HL-60 (cell line): ENCODE data around the gene IQSEC1.
"Not testable (repeated sequence)": the region's sequence is repeated elsewhere in the genome, so short reads cannot be mapped to it uniquely, and the experiment has no call there.

Source experiments
- DNase-seq, 2 experiments: peaks; one replicate each; pipeline ENCODE4 v3.0.0-alpha.2; 2010 to 2020; ENCODE audit warnings: low read depth in 1 of 2, low spot score in 1 of 2
- H3K27ac ChIP-seq: fragments of 250-450 bp; sonication (Bioruptor Pico); replicated peaks from 2 replicates; pipeline ENCODE4 v1.5.1; 2020; ENCODE audit warnings: mild to moderate bottlenecking, moderate library complexity
- H3K27me3 ChIP-seq: fragments of 250-450 bp; sonication (Bioruptor Pico); 2 replicates; pipeline ENCODE4 v1.5.1; 2021; ENCODE audit warnings: mild to moderate bottlenecking, moderate library complexity; ENCODE audit not compliant: insufficient read depth, poor library complexity, severe bottlenecking
- H3K4me3 ChIP-seq: replicated peaks from 2 replicates; pipeline ENCODE4 v1.5.1; 2011; ENCODE audit warnings: mild to moderate bottlenecking, control low read depth, low read length; ENCODE audit not compliant: insufficient read depth
- GABPA ChIP-seq: IDR thresholded peaks from 2 replicates; pipeline ENCODE4 v1.6.1; 2012; ENCODE audit warnings: low read depth
- POLR2AphosphoS5 ChIP-seq: IDR thresholded peaks from 2 replicates; pipeline ENCODE4 v1.6.1; 2012; ENCODE audit warnings: low read depth
- SPI1 ChIP-seq: IDR thresholded peaks from 2 replicates; pipeline ENCODE4 v1.6.1; 2012; ENCODE audit warnings: low read depth, mild to moderate bottlenecking, borderline replicate concordance
- TF ChIP-seq, protein P1 (sequence below): IDR thresholded peaks from one replicate; pipeline ENCODE4 v1.5.1; 2011; ENCODE audit warnings: low read length, control low read depth, inconsistent platforms; ENCODE audit not compliant: insufficient read depth
- TF ChIP-seq, protein P2 (sequence below): IDR thresholded peaks from 2 replicates; pipeline ENCODE4 v1.6.1; 2012; ENCODE audit warnings: low read depth; ENCODE audit not compliant: insufficient replicate concordance

IQSEC1 gene

DNA sequence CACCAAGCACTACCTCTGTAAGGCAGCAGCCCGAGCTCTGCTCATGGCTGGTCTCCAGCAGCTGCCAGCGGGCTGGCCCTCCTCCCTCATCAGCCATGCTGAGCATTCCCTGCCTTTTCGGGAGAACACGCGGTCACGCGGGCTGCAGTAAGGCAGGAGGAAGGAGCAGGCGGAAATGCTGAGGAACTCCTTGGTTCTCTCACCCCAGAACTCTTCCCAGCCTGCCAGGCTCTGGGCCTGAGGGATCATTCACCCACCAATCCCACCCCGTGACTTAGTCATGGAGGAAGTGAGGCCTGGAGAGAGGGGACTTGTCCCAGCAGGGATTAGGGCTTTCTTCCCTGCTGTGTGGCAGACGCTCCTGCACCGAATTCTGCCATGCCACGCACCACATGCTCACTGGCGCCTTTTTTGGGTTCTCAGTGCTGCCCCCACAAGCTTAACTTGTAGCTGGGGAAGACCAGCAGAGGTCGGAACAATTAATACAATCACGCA, 189.0 kb downstream of the IQSEC1 start:
- H3K4me3 ChIP-seq = no peak overlapping the region
- H3K27ac ChIP-seq = no peak overlapping the region
- peaks cover 8% of the 10 kb centered on the region for H3K27me3 ChIP-seq
- TF ChIP-seq, protein P1, sequence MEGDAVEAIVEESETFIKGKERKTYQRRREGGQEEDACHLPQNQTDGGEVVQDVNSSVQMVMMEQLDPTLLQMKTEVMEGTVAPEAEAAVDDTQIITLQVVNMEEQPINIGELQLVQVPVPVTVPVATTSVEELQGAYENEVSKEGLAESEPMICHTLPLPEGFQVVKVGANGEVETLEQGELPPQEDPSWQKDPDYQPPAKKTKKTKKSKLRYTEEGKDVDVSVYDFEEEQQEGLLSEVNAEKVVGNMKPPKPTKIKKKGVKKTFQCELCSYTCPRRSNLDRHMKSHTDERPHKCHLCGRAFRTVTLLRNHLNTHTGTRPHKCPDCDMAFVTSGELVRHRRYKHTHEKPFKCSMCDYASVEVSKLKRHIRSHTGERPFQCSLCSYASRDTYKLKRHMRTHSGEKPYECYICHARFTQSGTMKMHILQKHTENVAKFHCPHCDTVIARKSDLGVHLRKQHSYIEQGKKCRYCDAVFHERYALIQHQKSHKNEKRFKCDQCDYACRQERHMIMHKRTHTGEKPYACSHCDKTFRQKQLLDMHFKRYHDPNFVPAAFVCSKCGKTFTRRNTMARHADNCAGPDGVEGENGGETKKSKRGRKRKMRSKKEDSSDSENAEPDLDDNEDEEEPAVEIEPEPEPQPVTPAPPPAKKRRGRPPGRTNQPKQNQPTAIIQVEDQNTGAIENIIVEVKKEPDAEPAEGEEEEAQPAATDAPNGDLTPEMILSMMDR = no peak
- TF ChIP-seq SPI1 (no peak), GABPA (no peak), POLR2AphosphoS5 (no peak)
- TF ChIP-seq, protein P2, sequence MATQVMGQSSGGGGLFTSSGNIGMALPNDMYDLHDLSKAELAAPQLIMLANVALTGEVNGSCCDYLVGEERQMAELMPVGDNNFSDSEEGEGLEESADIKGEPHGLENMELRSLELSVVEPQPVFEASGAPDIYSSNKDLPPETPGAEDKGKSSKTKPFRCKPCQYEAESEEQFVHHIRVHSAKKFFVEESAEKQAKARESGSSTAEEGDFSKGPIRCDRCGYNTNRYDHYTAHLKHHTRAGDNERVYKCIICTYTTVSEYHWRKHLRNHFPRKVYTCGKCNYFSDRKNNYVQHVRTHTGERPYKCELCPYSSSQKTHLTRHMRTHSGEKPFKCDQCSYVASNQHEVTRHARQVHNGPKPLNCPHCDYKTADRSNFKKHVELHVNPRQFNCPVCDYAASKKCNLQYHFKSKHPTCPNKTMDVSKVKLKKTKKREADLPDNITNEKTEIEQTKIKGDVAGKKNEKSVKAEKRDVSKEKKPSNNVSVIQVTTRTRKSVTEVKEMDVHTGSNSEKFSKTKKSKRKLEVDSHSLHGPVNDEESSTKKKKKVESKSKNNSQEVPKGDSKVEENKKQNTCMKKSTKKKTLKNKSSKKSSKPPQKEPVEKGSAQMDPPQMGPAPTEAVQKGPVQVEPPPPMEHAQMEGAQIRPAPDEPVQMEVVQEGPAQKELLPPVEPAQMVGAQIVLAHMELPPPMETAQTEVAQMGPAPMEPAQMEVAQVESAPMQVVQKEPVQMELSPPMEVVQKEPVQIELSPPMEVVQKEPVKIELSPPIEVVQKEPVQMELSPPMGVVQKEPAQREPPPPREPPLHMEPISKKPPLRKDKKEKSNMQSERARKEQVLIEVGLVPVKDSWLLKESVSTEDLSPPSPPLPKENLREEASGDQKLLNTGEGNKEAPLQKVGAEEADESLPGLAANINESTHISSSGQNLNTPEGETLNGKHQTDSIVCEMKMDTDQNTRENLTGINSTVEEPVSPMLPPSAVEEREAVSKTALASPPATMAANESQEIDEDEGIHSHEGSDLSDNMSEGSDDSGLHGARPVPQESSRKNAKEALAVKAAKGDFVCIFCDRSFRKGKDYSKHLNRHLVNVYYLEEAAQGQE = no peak
- no peak for DNase-seq

DNA sequence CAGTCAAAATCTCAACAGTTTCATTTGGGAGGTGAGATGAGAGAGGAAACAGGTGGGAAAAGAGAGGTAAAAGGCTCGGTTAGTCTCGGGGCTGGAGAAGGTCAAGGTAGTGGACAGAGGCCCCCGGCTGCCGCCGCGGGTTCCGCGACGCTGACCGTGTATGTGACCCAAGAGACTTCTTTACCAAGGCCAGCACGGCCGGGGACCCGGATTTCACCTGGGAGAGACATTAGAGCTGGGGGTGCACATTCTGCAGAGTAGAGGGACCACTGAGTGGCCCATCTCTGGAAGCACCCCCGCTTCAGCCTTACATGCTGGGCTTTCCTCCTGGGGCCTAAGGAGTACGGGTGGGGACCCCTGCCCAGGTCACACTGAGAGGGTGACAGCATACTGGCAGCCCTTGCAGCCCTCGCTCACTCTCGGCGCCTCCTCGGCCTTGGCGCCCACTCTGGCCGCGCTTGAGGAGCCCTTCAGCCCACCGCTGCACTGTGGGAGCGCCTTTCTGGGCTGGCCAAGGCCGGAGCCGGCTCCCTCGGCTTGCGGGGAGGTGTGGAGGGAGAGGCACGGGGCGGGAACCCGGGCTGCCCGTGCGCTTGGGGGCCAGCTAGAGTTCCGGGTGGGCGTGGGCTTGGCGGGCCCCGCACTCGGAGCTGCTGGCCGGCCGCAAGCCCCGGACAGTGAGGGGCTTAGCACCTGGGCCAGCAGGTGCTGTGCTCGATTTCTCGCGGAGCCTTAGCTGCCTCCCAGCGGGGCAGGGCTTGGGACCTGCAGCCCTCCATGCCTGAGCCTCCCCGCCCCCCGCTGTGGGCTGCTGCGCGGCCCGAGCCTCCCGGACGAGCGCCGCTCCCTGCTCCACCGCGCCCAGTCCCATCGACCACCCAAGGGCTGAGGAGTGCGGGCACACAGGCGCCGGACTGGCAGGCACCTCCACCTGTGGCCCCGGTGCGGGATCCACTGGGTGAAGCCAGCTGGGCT, 190.6 kb downstream of the IQSEC1 start:
- DNase-seq = no peak
- H3K27me3 ChIP-seq = peaks cover 3% of the 10 kb centered on the region
- H3K27ac ChIP-seq = no peak overlapping the region
- no peak overlapping the region for H3K4me3 ChIP-seq
- no peak for TF ChIP-seq SPI1

DNA sequence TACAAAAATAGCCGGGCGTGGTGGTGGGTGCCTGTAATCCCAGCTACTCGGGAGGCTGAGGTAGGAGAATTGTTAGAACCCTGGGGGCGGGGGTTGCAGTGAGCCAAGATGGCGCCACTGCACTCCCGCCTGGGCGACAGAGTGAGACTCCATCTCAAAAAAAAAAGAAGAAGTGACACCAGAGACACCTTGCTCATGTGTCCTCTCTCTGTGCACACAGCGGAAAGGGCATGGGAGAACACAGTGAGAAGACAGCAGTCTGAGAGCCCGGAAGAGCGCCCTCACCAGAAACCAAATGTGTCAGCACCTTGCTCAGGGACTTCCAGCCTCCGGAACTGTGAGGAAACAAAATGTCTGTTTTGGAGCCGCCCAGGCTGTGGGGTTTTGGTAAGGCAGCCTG, 191.4 kb downstream of the IQSEC1 start:
- not testable (repeated sequence) for H3K27me3 ChIP-seq, H3K27ac ChIP-seq, DNase-seq, H3K4me3 ChIP-seq

DNA sequence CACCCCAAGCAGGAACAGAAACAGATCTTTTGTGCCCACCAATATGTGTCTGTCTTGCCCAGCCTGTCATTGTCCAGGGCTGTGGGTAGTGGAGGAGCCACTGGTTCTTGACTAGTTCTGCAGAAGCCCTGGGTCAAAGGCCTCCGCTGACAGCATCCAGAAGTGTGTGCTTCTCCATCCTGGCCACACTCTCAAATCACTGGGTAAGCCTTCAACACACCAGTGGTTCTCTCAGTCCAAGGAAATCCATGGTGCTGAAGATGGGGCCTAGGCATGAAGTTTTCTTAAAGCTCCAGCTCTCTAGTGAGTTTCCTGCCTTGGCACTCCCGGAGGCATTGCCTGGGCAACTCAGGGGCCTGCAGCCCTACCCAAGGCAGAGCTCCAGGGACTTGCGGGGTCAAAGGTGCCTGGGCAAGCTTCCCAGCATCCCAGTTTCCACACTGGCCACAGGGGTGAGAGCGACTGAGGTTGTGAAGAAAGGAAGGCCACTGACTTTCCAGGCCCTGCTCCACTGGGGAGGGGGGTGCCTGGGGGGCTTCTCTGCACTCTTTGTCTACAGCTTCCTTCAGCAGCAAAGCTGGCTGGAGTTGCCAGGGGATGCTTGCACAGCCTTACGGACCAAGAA, 193.9 kb downstream of the IQSEC1 start:
- Histone ChIP-seq H3K27ac (no peak overlapping the region), H3K27me3 (peaks cover 3% of the 10 kb centered on the region), H3K4me3 (no peak overlapping the region)
- no peak for DNase-seq
- TF ChIP-seq, protein P2 = peak; percentile 81
- TF ChIP-seq GABPA = no peak

DNA sequence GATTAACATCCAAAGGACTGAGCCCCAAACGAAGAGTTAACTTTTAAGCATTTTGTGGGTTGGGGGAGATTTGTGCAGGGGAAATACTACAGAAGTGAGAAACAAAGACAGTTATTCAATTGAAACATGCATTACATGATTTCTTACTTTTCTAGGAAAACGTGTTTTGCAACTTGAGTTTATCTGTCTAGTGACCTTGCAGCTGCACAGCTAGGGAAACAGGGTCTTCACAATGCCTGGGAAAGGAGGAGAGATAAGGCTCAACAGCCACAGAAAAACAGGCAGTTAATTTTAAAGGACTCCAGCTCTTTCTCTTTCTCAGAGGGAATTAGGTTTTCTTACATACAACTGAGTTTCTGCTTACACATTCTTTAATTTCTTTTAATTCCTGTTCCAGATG, 194.5 kb downstream of the IQSEC1 start:
- not testable (repeated sequence) for DNase-seq

More for the DNA sequence above, 194.5 kb downstream of the IQSEC1 start:
- not testable (repeated sequence) for H3K27me3 ChIP-seq, H3K27ac ChIP-seq, H3K4me3 ChIP-seq
